Transverse colon (tissue), 4 donors: ENCODE measurements around the gene DNPEP. TPM values are rescaled to one million over a fixed set of nuclear protein-coding genes. Genes with fewer than 3 reads are reported as not detected.

Experiments
- DNase-seq: peaks from one replicate; pipeline ENCODE4 v3.0.0-alpha.2; 2019
- H3K27ac ChIP-seq, 4 donors: fragments of 200-600 bp; sonication (generic); 2 replicates each; pipeline ENCODE4 v1.5.1; 2016 to 2018; ENCODE audit warnings: inconsistent platforms in 4 of 4
- H3K27me3 ChIP-seq: fragments of 200-600 bp; sonication (generic); 2 replicates; pipeline ENCODE4 v1.5.1; 2017; ENCODE audit warnings: inconsistent platforms
- H3K36me3 ChIP-seq, 4 donors: fragments of 200-600 bp; sonication (generic); 2 replicates each; pipeline ENCODE4 v1.5.1; 2017 to 2019; ENCODE audit warnings: inconsistent platforms in 4 of 4
- H3K4me1 ChIP-seq, 4 donors: fragments of 200-600 bp; sonication (generic); 2 replicates each; pipeline ENCODE4 v1.5.1; 2017 to 2020; ENCODE audit warnings: inconsistent platforms in 4 of 4
- H3K4me3 ChIP-seq, 4 donors: fragments of 200-600 bp; sonication (generic); 1 replicate in 1 of 4; 2 replicates in 3 of 4; pipeline versions ENCODE4 v1.5.1 to v1.6.1; 2017 to 2019; ENCODE audit warnings: inconsistent platforms in 4 of 4
- H3K9me3 ChIP-seq, 2 donors: fragments of 200-600 bp; sonication (generic); 2 replicates each; pipeline ENCODE4 v1.5.1; 2017 to 2019; ENCODE audit warnings: inconsistent platforms in 2 of 2
- EP300 ChIP-seq: sonication (generic); formaldehyde crosslinking; IDR thresholded peaks from one replicate; pipeline ENCODE4 v1.6.1; 2017; ENCODE audit warnings: antibody characterized with exemption, low read depth
- POLR2A ChIP-seq: fragments of 450-650 bp; IDR thresholded peaks from one replicate; pipeline ENCODE4 v1.6.1; 2016; ENCODE audit warnings: antibody characterized with exemption, mild to moderate bottlenecking, moderate library complexity
- POLR2AphosphoS5 ChIP-seq, 3 donors: sonication (generic); formaldehyde crosslinking; IDR thresholded peaks; one replicate each; pipeline ENCODE4 v1.6.1; 2016; ENCODE audit warnings: antibody characterized with exemption in 3 of 3
- WGBS, 2 donors: methylation state at CpG; one replicate each; pipeline ENCODE4 v1.1.5; 2018; ENCODE audit warnings: low coverage in 1 of 2; 5-methylcytosine and 5-hydroxymethylcytosine counted together
- in situ Hi-C, 4 donors: fragments of 200-750 bp; cut with MboI; loops; one replicate each; pipeline versions ENCODE4 v1.15.0 to v1.15.1; 2017; ENCODE audit warnings: low sequenced_read_pairs in 3 of 4, low pct_ligation_motif_present in 1 of 4, low pct_unique_long_range_greater_than_20kb in 1 of 4
- intact Hi-C: fragments of 100-400 bp; cut with DNase I; formaldehyde crosslinking; loops from one replicate; pipeline ENCODE4 v1.15.1; 2023; ENCODE audit warnings: low total_unique reads
- total RNA-seq, 4 donors: library from RNA; depleted of rRNA; stranded (reverse); fragments of >200 nt; gene quantifications; one replicate each; pipeline ENCODE4 v1.1.0, GENCODE V29; 2016
- TF ChIP-seq, protein P1 (sequence below), 5 experiments: fragments of 200-600 bp in 3 of 5; fragments of 450-650 bp in 2 of 5; sonication (generic) in 3 of 5; IDR thresholded peaks; 1 replicate in 2 of 5; 2 replicates in 3 of 5; pipeline ENCODE4 v1.5.1; 2016 to 2017; ENCODE audit warnings: antibody characterized with exemption in 5 of 5, inconsistent platforms in 3 of 5, mild to moderate bottlenecking in 2 of 5, moderate library complexity in 1 of 5

DNPEP gene
- total RNA-seq, 4 donors from 2014 or later, result 61.3 to 142 (median 104) TPM

DNA sequence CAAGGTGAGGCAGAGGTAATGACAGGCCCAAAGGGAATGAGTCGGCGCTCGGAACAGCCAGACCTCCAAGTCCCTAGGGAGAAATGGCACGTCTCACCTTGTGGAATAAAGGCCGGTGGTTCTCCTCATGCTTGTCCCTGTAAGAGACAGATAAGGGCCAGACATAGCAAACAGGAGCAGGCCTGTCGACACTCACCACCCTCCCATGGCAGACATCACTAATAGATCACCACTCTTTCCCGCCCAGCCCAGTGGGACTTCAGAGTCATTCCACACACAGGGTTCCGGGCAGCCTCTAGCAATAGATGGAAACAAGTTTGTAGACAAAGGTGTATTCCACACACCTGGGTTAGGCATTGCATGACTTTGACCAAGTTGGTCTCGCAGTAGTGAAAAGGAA, 6.3 kb downstream of the DNPEP start:
- in situ Hi-C loops (no loop called here), intact Hi-C loops (loop anchor here (10.0 kb wide), 1 partner anchor 1157 kb away; no protein-coding TSS in a partner anchor)
- no peak for TF ChIP-seq EP300
- no peak for TF ChIP-seq POLR2AphosphoS5 (IDR thresholded peaks at IDR 0.05)
- TF ChIP-seq, protein P1, sequence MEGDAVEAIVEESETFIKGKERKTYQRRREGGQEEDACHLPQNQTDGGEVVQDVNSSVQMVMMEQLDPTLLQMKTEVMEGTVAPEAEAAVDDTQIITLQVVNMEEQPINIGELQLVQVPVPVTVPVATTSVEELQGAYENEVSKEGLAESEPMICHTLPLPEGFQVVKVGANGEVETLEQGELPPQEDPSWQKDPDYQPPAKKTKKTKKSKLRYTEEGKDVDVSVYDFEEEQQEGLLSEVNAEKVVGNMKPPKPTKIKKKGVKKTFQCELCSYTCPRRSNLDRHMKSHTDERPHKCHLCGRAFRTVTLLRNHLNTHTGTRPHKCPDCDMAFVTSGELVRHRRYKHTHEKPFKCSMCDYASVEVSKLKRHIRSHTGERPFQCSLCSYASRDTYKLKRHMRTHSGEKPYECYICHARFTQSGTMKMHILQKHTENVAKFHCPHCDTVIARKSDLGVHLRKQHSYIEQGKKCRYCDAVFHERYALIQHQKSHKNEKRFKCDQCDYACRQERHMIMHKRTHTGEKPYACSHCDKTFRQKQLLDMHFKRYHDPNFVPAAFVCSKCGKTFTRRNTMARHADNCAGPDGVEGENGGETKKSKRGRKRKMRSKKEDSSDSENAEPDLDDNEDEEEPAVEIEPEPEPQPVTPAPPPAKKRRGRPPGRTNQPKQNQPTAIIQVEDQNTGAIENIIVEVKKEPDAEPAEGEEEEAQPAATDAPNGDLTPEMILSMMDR (IDR thresholded peaks at IDR 0.05), result no peak
- TF ChIP-seq POLR2A, result no peak
- Histone ChIP-seq H3K36me3 (peaks cover 0 to 32% (median 16%) of the 10 kb centered on the region in 4 donors), H3K4me1 (peaks cover under 1 to 4% (median 2%) of the 10 kb centered on the region in 4 donors), H3K27me3 (no peaks in the 10 kb centered on the region), H3K27ac (no peak overlapping the region), H3K4me3 (no peak overlapping the region), H3K9me3 (no peaks in the 10 kb centered on the region)
- DNase-seq, result no peak
- 85 to 95% methylated on average over 5 to 9 of the region's 9 CpGs for WGBS, 2 donors

DNA sequence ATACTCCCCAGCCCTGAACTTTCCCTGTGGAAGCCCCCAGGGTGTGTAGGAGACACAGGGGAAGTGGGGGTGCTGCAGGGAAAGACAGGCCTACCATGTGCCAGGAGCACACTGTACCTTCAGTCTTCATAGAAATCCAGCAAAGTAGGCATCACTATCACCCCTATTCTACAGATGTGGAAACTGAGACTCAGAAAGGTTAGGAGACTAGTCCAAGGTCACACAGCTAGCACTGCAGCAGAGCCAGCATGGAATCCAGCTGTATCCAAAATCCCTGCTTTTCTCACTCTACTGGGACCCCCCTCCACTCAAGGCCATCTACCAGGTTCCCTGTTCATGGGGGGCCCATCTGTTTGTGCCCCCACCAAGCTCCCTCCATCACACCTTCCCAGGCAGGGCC, 6.8 kb downstream of the DNPEP start:
- H3K4me1 ChIP-seq, result no peaks in the 10 kb centered on the region
- no peak overlapping the region for H3K27ac ChIP-seq
- in situ Hi-C loops (no loop called here), intact Hi-C loops (loop anchor here (10.0 kb wide), 1 partner anchor 1156 kb away; no protein-coding TSS in a partner anchor)
- DNase-seq, result no peak
- no peak overlapping the region for H3K4me3 ChIP-seq
- TF ChIP-seq, protein P1 (IDR thresholded peaks at IDR 0.05), result no peak
- TF ChIP-seq EP300, result no peak
- no peak for TF ChIP-seq POLR2A
- TF ChIP-seq POLR2AphosphoS5 (IDR thresholded peaks at IDR 0.05), result no peak
- H3K36me3 ChIP-seq, result peaks cover 0 to 32% (median 16%) of the 10 kb centered on the region in 4 donors
- H3K9me3 ChIP-seq, result no peaks in the 10 kb centered on the region
- H3K27me3 ChIP-seq, result no peaks in the 10 kb centered on the region

DNA sequence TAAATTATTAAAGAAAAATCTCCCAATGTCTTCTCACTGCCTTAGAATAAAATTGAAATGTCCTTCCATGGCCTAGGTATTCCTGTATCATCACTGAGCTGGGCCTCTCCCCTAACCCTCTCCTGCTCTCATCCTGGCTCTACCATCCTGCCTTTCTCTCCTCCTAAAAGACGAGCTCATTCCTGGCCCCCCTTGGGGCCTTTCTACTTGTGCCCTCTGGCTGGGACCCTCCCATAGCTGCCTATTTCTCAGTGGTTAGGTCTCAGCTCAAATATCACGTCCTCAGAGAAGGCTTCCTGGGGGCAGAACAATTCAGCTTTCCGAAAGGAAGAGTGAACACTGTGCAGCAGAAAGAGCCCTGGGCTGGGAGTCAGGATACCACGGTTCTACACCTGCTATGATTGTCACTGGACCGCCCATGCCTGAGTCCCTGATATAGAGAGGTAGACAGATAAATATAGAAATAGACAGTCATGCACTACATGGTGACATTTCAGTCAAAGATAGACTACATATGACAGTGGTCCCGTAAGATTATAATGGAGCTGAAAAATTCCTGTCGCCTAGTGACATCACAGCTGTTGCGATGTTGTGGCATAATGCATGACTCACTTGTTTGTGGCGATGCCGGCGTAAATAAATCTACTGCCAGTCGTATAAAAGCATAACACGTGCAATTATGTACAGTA, 9.4 kb downstream of the DNPEP start:
- Histone ChIP-seq H3K27ac (no peak overlapping the region), H3K27me3 (no peaks in the 10 kb centered on the region), H3K9me3 (no peaks in the 10 kb centered on the region), H3K4me3 (no peak overlapping the region), H3K4me1 (no peaks in the 10 kb centered on the region), H3K36me3 (peaks cover 0 to 39% (median 14%) of the 10 kb centered on the region in 4 donors)
- intact Hi-C loops (no loop called here), in situ Hi-C loops (no loop called here)
- TF ChIP-seq POLR2AphosphoS5 (IDR thresholded peaks at IDR 0.05) (no peak), EP300 (no peak)
- DNase-seq, result no peak
- 91 to 94% methylated on average over 10 to 13 of the region's 13 CpGs for WGBS, 2 donors

DNA sequence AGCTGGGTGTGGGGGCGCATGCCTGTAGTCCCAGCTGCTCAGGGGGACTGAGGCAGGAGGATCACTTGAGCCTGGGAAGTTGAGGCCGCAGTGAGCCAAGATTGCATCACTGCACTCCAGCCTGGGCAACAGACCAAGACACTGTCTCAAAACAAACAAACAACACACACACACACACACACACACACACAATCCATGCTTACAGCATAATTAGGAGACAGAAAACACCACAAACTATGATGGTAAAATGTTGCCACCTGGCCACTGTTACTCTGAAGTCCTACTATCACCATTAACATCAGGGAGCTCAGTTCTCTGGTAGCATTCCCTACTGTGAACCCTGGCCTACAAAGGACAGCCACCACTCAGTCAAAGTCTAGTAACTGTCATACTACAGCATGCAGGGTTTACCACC, 18.3 kb downstream of the DNPEP start:
- 18% methylated on average over 2 of the region's 2 CpGs; no CpG with 5 or more reads in 1 of the 2 donors for WGBS, 2 donors
- DNase-seq, result peak; percentile 51

More for the DNA sequence above, 18.3 kb downstream of the DNPEP start:
- peak overlapping the region in 2 of 4 donors; percentile 6 to 18 for H3K27ac ChIP-seq
- H3K36me3 ChIP-seq, result peaks cover 0 to 13% (median 4%) of the 10 kb centered on the region in 4 donors
- intact Hi-C loops (no loop called here), in situ Hi-C loops (no loop called here)
- peaks cover 0 to 7% (median 5%) of the 10 kb centered on the region in 4 donors for H3K4me1 ChIP-seq
- no peaks in the 10 kb centered on the region for H3K27me3 ChIP-seq
- no peaks in the 10 kb centered on the region for H3K9me3 ChIP-seq
- TF ChIP-seq EP300, result no peak
- TF ChIP-seq POLR2AphosphoS5 (IDR thresholded peaks at IDR 0.05), result no peak
- TF ChIP-seq POLR2A, result no peak
- TF ChIP-seq, protein P1 (IDR thresholded peaks at IDR 0.05), result no peak
- H3K4me3 ChIP-seq, result no peak overlapping the region
